ENCODE data around the gene BRINP3.

- no peak for TF ChIP-seq CTCF (conservative IDR thresholded peaks at IDR 0.05)
- TF ChIP-seq ZFX (IDR thresholded peaks at IDR 0.05), result no peak
Measured at GRCh38 chr1:190098756-190099155, 378.9 kb downstream of the BRINP3 start.

All from C4-2B (cell line).